ENCODE measurements around the gene PLAAT5.
A peak's percentile ranks its signal among the peaks of the same experiment; 100 is the strongest.

The PLAAT5 gene

DNA sequence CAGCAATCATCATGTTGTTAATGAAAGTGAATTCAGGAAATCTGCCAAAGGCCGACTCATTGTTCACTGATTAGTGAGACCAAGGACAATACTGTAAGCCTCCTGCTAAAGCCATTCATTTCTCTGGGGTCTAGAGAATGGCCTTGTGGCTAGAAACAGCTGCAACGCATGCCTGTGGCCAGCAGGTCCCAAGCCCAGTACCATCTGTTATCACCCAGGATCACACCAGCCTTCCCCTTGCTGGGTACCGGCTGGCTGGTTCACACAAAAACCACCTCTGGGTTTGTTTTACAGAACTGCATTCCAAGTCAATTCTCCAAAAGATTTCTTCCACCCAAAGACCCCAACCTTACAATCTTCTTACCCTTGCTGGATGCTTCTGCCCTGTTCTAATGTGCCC, 1.1 kb downstream of the PLAAT5 start:
- Histone ChIP-seq H3K9ac (no peak overlapping the region), H3K27ac (no peak overlapping the region), H3K4me3 (no peak overlapping the region), H3K4me2 (no peak overlapping the region), H3K9me3 (peaks cover 37% of the 10 kb centered on the region), H3K36me3 (no peaks in the 10 kb centered on the region), H3K27me3 (no peaks in the 10 kb centered on the region), H3K4me1 (no peaks in the 10 kb centered on the region), H4K20me1 (no peaks in the 10 kb centered on the region)
- TF ChIP-seq Cebpa-rat (IDR thresholded peaks at IDR 0.05), result no peak

DNA sequence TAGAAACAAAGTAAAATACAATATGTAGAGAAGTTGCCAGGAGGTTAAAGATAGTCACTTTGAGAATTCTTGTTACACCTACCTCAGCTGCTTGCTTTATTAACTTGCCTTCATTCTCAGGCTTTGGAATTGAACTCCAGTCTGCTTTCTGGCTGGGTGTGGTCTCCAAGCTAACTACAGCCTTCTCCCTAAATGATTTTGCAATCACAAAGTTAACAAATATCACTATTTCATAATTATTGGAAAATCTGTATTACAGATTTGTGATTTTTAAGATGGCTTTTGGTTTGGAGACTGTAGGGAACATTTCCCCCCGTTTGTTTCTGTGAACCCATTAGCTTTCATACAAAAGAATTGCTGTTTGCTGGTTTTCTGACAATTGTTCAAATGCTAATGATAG, 2.2 kb downstream of the PLAAT5 start:
- Histone ChIP-seq H3K9ac (no peak overlapping the region), H4K20me1 (no peaks in the 10 kb centered on the region), H3K4me2 (no peak overlapping the region), H3K4me1 (no peaks in the 10 kb centered on the region), H3K36me3 (no peaks in the 10 kb centered on the region), H3K27ac (no peak overlapping the region), H3K27me3 (no peaks in the 10 kb centered on the region), H3K9me3 (peaks cover 42% of the 10 kb centered on the region), H3K4me3 (no peak overlapping the region)
- TF ChIP-seq Cebpa-rat (IDR thresholded peaks at IDR 0.05), result no peak

DNA sequence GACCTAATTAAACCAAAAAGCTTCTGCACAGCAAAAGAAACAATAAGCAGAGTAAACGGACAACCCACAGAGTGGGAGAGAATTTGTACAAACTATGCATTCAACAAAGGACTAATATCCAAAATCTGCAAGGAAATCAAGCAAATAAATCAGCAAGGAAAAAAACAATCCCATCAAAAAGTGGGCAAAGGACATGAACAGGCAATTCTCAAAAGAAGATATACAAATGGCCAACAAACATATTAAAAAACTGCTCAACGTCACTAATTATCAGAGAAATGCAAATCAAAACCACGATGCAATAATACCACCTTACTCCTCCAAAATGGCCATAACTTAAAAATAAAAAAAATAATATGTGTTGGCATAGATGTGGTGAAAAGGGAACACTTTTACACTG, 5.2 kb downstream of the PLAAT5 start:
- Histone ChIP-seq H3K27me3 (no peaks in the 10 kb centered on the region), H3K27ac (no peak overlapping the region)

DNA sequence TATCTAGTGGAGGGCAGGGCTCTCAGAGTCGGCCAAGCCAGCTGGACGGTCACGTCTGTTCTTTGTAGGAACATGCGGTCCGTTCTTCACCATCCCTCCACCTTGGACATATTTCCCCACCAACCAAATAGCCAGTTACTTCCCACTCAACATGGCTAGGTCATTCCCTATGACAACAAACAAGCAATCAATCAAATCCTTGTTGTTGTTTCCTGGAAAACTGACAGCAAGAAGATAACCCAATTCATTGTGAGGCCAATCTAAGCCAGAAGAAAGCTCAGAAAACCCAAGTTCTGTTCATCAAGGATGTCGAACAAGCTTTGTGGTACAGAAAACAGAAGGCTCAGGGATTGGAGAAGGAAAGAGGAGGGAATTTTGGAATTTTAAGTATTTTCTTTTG, 10.9 kb downstream of the PLAAT5 start:
- no peaks in the 10 kb centered on the region for H3K36me3 ChIP-seq

More for the DNA sequence above, 5.2 kb downstream of the PLAAT5 start:
- Histone ChIP-seq H4K20me1 (no peaks in the 10 kb centered on the region), H3K9me3 (peaks cover 27% of the 10 kb centered on the region), H3K36me3 (no peaks in the 10 kb centered on the region), H3K4me1 (no peaks in the 10 kb centered on the region), H3K4me2 (no peak overlapping the region), H3K9ac (no peak overlapping the region), H3K4me3 (no peak overlapping the region)
- no peak for TF ChIP-seq Cebpa-rat (IDR thresholded peaks at IDR 0.05)

DNA sequence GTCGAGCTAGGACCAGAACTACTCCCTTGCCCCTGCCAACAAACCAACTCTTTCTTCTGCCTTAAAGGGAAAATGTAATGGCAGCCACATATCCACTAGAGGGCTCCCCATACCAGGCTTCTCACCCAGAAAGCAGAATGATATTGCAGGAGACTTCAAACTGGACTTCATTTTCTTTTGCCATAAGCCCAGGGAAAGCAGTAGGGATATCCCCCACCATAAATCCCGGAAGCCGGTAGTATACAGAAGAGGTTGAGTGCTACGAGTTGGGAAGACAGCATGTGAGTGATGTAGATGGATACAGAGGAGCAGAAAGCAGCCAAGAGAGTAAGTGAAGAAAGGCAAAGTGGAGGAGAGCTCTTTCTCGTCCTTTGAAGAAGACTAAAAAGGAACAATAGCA, 12.1 kb downstream of the PLAAT5 start:
- Histone ChIP-seq H3K9me3 (peaks cover 12% of the 10 kb centered on the region), H3K27ac (no peak overlapping the region), H3K4me1 (no peaks in the 10 kb centered on the region), H4K20me1 (no peaks in the 10 kb centered on the region), H3K9ac (no peak overlapping the region), H3K36me3 (no peaks in the 10 kb centered on the region), H3K27me3 (no peaks in the 10 kb centered on the region), H3K4me3 (no peak overlapping the region), H3K4me2 (no peak overlapping the region)
- TF ChIP-seq Cebpa-rat (IDR thresholded peaks at IDR 0.05), result no peak

More for the DNA sequence above, 10.9 kb downstream of the PLAAT5 start:
- H3K4me2 ChIP-seq, result no peak overlapping the region
- no peaks in the 10 kb centered on the region for H4K20me1 ChIP-seq
- H3K27ac ChIP-seq, result no peak overlapping the region
- H3K4me1 ChIP-seq, result no peaks in the 10 kb centered on the region
- no peaks in the 10 kb centered on the region for H3K27me3 ChIP-seq
- TF ChIP-seq Cebpa-rat (IDR thresholded peaks at IDR 0.05), result no peak
- peaks cover 19% of the 10 kb centered on the region for H3K9me3 ChIP-seq
- no peak overlapping the region for H3K4me3 ChIP-seq
- no peak overlapping the region for H3K9ac ChIP-seq

DNA sequence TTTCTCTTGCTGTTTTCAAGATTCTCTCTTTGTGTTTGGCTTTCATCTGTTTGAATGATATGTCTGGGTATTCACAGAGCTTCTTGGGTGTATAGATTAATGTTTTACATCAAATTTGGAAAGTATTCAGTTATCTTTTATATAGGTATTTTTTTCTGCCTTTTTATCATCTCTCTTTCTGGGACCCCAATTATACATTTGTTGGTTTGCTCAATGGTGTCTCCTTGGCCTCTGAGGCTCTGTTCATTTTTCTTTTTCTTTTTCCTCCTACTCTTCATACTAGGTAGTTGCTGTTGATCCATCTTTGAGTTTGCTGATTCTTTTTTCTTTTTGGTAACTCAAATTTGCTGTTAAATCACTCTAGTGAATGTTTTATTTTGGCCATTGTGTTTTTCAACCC, 14.3 kb downstream of the PLAAT5 start:
- no peaks in the 10 kb centered on the region for H3K4me1 ChIP-seq
- H3K4me2 ChIP-seq, result no peak overlapping the region
- no peak overlapping the region for H3K9ac ChIP-seq

DNA sequence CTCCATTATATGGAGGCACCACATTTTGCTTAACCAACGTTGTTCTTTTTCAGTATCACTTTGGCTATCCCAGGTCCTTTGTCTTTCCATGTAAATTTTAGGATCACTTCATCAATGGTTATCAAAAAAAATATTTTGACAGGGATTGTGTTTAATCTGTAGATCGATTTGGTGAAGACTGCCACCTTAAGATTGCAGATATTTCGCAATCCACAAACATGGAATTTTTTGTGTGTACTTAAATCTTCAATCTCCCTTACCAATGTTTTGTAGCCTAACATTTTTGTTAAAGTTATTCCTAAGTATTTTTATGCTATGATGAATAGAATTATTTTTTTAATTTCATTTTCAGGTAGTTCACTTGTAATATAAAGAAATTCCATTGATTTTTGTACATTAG, 18.6 kb downstream of the PLAAT5 start:
- TF ChIP-seq Cebpa-rat (IDR thresholded peaks at IDR 0.05), result peak; percentile 83; the same call in 1 of the 2 replicates
- H3K27me3 ChIP-seq, result no peaks in the 10 kb centered on the region
- no peaks in the 10 kb centered on the region for H3K36me3 ChIP-seq
- no peaks in the 10 kb centered on the region for H3K4me1 ChIP-seq
- H4K20me1 ChIP-seq, result no peaks in the 10 kb centered on the region
- no peak overlapping the region for H3K9ac ChIP-seq
- H3K9me3 ChIP-seq, result peaks cover 25% of the 10 kb centered on the region
- H3K4me3 ChIP-seq, result no peak overlapping the region
- no peak overlapping the region for H3K27ac ChIP-seq
- no peak overlapping the region for H3K4me2 ChIP-seq

More for the DNA sequence above, 14.3 kb downstream of the PLAAT5 start:
- Histone ChIP-seq H3K9me3 (peaks cover 18% of the 10 kb centered on the region), H3K36me3 (no peaks in the 10 kb centered on the region), H3K27ac (no peak overlapping the region), H3K27me3 (no peaks in the 10 kb centered on the region), H3K4me3 (no peak overlapping the region), H4K20me1 (no peaks in the 10 kb centered on the region)
- TF ChIP-seq Cebpa-rat (IDR thresholded peaks at IDR 0.05), result no peak

DNA sequence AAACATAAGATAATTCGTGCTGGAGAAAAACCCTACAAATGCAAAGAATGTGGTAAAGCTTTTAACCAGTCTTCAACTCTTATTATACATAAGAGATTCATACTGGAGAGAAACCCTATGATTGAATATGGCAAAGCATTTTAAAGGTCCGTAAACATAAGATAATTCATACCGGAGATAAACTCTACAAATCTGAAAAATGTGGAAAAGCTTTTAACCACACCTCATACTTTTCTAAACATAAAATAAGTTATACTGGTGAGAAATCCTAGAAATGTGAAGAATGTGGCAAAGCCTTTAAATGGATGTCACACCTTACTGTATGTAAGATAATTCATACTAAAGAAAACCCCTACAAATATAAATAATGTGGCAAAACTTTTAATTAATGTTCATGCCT, 20.7 kb downstream of the PLAAT5 start:
- no peak for TF ChIP-seq Cebpa-rat (IDR thresholded peaks at IDR 0.05)
- H3K9me3 ChIP-seq, result peaks cover 13% of the 10 kb centered on the region
- H3K9ac ChIP-seq, result no peak overlapping the region
- no peaks in the 10 kb centered on the region for H4K20me1 ChIP-seq
- H3K4me3 ChIP-seq, result no peak overlapping the region
- no peak overlapping the region for H3K27ac ChIP-seq
- no peaks in the 10 kb centered on the region for H3K4me1 ChIP-seq
- H3K36me3 ChIP-seq, result no peaks in the 10 kb centered on the region
- no peaks in the 10 kb centered on the region for H3K27me3 ChIP-seq
- no peak overlapping the region for H3K4me2 ChIP-seq

DNA sequence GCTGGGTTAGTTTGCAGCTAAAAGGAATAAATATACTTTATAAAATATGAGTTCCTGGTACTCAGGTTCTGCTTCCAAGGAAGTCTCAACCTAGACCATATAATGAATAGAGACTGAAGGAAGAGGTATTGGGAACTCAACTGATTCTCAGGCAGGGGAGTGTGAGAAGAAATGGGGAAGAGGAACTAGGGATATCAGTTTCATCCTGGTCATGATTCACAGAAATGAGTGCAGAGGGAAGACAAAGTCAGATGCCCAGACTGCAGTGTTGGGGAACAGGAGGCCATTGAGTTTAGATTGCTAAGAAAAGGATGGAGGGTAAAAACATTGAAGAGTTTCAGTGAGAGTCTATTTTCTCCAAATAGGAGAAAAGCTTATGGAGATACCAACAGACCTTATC, 28.8 kb downstream of the PLAAT5 start:
- Histone ChIP-seq H3K27me3 (no peaks in the 10 kb centered on the region), H3K4me1 (no peaks in the 10 kb centered on the region), H3K9ac (no peak overlapping the region), H3K4me3 (no peak overlapping the region), H3K27ac (no peak overlapping the region), H3K36me3 (no peaks in the 10 kb centered on the region), H3K4me2 (no peak overlapping the region), H3K9me3 (no peaks in the 10 kb centered on the region), H4K20me1 (no peaks in the 10 kb centered on the region)
- no peak for TF ChIP-seq Cebpa-rat (IDR thresholded peaks at IDR 0.05)

DNA sequence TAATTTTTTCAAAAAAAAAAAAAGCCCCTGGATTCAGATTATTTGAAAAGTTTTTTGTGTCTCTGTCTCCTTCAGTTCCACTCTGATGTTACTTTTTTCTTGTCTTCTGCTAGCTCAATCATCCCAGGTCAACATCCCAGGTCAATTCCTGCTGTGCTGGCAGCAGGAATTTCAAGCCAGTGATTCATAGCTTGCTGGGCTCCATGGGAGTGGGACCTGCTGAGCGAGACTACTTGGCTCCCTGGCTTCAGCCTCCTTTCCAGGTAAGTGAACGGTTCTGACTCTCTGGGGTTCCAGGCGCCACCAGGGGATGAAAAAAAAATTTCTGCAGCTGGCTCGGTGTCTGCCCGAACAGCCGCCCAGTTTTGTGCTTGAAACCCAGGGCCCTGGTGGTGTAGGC, 31.4 kb downstream of the PLAAT5 start:
- Histone ChIP-seq H3K27ac (no peak overlapping the region), H3K9ac (no peak overlapping the region), H3K4me3 (no peak overlapping the region)

DNA sequence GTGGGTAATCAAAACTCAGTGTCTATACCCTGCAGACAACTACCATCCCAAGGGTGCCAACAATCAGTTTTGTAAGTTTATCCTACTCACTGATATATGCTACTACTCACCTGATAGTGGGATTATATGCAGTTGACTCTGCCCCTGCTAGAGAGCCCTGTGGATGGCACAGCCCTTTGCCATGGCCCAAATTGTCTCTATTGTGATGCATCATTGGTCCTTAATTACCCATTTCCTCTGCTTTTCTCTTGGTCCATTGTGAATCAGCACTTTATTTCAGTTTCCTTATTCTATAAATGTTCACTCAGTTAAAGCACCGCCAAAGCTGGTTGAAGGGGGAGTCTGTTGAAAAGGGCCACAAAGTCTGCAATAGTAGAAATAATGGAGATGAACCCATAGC, 42.3 kb downstream of the PLAAT5 start:
- Histone ChIP-seq H3K4me1 (0 out of 2 replicates have a peak, but pooled peaks cover 4% of the 10 kb centered on the region), H3K36me3 (no peaks in the 10 kb centered on the region), H3K27ac (no peak overlapping the region), H3K4me3 (no peak overlapping the region), H3K9me3 (no peaks in the 10 kb centered on the region), H4K20me1 (no peaks in the 10 kb centered on the region), H3K4me2 (no peak overlapping the region), H3K9ac (no peak overlapping the region), H3K27me3 (no peaks in the 10 kb centered on the region)
- no peak for TF ChIP-seq Cebpa-rat (IDR thresholded peaks at IDR 0.05)

More for the DNA sequence above, 31.4 kb downstream of the PLAAT5 start:
- H3K4me1 ChIP-seq, result no peaks in the 10 kb centered on the region
- H3K9me3 ChIP-seq, result no peaks in the 10 kb centered on the region
- no peaks in the 10 kb centered on the region for H3K36me3 ChIP-seq
- TF ChIP-seq Cebpa-rat (IDR thresholded peaks at IDR 0.05), result no peak
- H4K20me1 ChIP-seq, result no peaks in the 10 kb centered on the region
- no peak overlapping the region for H3K4me2 ChIP-seq
- no peaks in the 10 kb centered on the region for H3K27me3 ChIP-seq

All from BLaER1 (cell line).